Ovary (tissue), 3 donors: ENCODE measurements around the gene ALCAM.

Experiments used
- CTCF ChIP-seq, 3 donors: fragments of 450-650 bp in 2 of 3; fragments of 200-600 bp in 1 of 3; IDR thresholded peaks; one replicate each; pipeline versions ENCODE4 v1.5.1 to v1.8.0; 2016 to 2022; ENCODE audit warnings: antibody characterized with exemption in 3 of 3, mild to moderate bottlenecking in 1 of 3
- EP300 ChIP-seq: sonication (generic); formaldehyde crosslinking; IDR thresholded peaks from one replicate; pipeline ENCODE4 v1.6.1; 2017; ENCODE audit warnings: antibody characterized with exemption
- POLR2A ChIP-seq: fragments of 450-650 bp; IDR thresholded peaks from one replicate; pipeline ENCODE4 v1.6.1; 2017; ENCODE audit warnings: antibody characterized with exemption, mild to moderate bottlenecking, moderate library complexity
- donor health status: DM: no; HTN: no; CAD: no.

GRCh38 chr3:105529456-105529855, 162.7 kb downstream of the ALCAM start:
- TF ChIP-seq CTCF (IDR thresholded peaks at IDR 0.05) (no peak), POLR2A (no peak), EP300 (no peak)
